Activated CD4-positive, CD25-positive, alpha-beta regulatory T cell treated with anti-CD3 and anti-CD28 coated beads, Interleukin-2, amount 50 U/mL, for 72 hours (primary cell): Measurements from ENCODE around the gene NINJ1.

Source experiments
- DNase-seq: peaks from one replicate; pipeline ENCODE4 v3.0.0; 2021

The NINJ1 gene, protein sequence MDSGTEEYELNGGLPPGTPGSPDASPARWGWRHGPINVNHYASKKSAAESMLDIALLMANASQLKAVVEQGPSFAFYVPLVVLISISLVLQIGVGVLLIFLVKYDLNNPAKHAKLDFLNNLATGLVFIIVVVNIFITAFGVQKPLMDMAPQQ

DNA sequence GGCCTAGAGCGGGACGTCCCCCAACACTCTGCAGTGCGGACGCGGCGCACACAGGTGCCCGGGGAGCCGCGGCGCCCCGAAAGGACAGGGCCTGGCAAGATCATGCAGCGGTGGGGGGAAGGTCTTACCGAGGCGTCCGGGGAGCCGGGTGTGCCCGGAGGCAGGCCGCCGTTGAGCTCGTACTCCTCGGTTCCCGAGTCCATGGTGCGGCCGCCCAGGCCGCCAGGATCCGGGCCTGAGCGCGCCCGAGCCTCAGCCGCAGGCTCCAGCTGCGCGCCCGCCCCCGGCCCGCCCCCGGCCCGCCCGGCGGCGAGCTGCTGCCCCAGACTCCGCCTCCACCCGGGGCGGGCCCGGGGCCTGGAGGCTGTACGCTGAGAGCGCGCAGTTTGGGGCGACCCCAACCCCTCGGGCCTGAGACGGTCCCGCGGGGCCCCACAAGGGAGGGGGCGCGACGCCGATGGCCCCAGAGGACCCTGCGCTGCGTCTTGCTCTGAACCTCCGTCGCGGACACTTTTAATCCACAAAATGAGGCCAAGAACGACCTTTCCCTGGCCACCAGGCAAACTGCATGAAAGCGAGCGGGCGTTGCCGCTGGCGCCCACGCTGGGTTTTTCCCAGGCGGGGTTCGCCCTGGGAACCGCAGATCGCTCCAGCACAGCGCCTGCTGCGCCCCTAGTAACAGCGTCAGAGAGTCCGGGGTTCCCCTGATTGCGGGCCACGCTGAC lies at the start of gene NINJ1:
NINJ1 (minus strand) TSS at position 237 of the 725 bp plus-strand sequence; CDS start at position 203, 34 bp downstream.
- peak; percentile 83 for DNase-seq

DNA sequence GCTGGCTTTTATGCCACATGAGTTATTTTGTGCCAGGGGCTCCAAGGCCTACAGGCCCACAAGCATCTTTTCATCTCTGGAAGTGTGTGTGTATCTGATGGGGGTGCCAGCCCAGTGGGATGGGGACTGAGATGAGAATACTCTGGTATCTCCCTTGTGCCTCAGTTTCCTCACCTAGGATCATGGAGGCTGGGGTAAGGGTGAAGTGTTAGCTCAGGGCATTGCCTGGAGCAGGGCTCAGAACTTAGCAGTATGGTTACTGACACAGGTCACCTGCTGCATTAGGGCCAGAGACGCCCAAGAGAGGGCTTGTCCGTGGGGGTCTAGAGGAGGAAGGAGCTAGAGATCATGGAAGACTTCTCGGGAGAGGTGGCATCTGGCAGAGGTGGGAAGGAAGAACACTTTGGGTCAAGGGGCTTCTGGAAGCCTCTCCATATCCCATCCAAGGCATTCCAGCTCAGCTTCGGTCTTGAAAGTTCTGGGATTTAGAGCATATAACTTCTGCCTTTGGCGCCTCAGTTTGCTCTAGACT lies 49.1 kb upstream of the NINJ1 start:
- no peak for DNase-seq

DNA sequence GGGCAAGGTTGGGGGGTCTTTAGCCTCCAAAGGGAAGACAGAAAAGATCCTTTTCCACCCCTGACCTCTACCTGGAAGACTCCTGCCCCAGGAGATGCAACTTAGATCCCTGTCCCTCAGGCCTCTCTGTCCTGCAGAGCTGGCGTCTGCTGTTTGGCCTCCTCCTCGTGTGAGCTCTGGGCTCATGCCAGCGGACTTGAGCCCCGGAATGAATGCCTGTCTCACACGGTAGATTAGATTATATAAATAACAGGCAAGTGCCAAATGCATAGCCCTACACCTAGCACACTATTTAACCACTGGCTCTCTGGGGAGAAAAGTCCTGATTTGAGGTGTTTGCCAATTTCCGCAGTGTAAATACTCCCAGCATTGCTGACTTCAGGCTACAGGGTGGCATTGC lies 48.5 kb upstream of the NINJ1 start:
- DNase-seq = no peak

DNA sequence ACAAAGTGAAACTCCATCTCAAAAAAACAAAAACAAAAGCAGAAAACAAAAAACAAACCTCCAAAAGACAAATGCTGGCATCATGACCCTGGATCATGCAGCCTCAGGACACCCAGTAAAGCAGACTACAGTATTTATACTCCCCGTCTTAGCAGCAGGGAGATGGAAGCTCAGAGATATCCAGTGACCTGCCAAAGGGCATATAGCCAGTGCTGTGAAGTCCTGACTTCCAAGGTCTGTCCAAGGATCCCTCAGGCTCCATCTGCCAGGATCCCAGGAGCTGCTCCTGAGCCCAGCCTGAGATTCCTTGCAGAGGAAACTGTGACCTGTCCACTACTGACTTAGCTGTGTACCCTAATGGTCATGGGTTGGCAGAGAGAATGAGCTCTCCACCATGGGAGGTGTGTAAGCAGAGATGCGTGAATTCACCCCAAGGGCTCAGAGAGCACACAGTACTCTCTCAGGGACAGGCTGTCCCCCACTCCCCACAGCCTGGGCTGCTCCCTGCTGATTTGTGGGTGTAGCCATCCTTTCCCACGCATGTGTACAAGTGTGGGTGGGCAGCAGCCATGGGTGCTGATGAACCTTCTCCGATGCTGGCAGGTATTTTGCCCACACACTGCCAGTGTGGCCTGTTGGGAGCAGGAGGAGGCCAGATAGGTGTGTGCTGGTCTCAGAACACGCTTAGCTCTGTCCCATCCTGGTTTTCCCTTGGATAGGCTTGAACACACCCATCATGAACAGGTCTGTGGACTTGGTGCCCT lies 47.8 kb upstream of the NINJ1 start:
- DNase-seq = no peak

DNA sequence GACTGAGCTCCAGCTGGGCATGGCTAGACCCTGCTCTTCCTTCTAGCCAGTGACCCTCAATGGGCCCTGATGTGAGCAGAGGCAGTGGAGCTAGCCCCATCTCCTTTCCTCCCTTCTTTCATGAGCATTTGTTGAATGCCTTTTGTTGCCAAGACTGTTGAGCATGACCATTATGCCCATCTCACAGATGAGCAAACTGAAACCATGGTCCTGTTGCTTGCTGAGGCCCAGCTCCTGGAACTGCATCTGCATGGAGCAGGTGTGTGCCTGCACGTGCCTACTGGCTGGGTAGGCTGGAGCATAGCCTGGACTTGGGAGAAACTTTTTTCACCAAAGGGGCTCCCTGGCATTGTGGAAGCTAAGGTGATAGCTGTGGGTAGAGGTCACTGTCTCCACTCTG lies 46.9 kb upstream of the NINJ1 start:
- DNase-seq = no peak

DNA sequence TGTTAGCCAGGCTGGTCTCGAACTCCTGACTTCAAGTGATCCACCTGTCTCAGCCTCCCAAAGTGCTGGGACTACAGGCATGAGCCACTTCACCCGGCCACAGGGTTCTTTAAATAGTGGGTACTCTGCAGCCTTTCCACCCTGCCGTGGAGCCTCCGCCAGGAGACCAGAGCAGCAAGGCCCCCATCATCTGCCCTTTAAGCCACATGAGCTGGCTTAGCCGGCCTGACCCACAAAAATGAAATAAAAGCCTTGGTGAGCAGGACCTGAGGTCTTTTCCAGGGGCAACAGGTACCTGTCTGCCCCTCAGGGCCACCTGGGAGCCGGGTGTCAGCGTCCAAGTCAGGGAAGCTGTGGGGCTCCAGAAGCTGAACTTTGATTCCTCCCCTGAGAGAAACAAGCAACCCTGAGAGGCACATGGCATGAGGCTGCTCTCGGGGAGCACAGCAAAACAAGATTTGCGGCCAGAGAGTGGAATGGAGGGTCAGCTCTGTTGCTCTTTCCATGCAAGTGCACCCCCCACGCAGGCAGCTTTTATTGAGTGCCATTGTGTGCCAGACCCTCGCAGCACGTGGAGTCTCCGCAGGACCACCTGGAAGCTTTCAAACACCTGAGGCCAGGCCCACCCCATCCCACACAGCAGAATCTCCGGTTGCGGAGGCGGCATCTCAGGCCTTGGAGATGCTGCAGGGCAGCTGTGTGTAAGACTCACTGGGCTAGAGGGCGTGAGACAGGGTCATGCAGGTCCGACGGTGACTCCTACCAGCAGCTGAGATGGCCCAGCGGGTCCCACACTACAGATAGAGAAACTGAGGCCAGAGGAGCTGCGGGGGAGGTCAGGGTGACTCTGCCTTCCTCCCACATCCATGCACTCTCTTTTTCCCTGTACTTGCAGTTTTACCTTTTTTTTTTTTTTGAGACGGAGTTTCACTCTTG lies 45.1 kb upstream of the NINJ1 start:
- no peak for DNase-seq

DNA sequence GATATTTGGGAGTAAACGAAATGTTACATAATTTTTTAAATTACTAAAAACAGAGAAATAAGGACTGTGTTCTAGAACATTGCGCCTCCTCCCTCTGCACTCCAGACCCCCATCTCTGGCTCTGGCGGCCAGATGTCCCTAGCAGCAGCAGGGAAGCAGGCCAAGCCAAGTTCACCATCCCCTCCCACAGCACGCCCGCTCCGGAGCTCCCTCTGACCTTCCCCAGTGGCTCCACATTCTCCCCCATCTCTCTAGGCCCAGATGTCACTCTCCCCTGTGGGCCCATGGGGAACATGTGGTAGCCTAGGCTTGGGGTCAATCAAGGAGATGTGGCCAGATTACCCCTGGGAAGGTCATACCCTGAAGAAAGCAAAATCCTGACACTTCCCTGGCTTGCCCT lies 43.6 kb upstream of the NINJ1 start:
- no peak for DNase-seq

DNA sequence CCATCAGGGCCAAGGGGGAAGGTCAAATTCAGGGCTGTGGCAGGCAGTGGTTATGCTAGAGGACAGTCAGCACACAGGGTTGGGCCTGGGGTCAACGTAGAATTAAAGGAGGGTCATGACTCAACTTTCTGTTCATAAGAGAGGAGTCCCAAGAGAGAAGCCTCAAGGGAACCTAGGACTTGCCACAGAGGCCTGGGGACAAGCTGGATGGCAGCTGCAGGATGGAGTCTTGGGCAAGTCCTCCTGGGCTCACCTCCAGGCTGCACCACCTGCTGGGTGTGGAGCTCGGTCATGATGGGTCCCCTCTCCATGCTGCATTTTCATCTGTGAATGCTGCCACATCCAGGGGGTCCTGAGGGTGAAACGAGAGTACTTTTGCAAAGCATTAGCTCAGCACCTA lies 40.9 kb upstream of the NINJ1 start:
- no peak for DNase-seq

DNA sequence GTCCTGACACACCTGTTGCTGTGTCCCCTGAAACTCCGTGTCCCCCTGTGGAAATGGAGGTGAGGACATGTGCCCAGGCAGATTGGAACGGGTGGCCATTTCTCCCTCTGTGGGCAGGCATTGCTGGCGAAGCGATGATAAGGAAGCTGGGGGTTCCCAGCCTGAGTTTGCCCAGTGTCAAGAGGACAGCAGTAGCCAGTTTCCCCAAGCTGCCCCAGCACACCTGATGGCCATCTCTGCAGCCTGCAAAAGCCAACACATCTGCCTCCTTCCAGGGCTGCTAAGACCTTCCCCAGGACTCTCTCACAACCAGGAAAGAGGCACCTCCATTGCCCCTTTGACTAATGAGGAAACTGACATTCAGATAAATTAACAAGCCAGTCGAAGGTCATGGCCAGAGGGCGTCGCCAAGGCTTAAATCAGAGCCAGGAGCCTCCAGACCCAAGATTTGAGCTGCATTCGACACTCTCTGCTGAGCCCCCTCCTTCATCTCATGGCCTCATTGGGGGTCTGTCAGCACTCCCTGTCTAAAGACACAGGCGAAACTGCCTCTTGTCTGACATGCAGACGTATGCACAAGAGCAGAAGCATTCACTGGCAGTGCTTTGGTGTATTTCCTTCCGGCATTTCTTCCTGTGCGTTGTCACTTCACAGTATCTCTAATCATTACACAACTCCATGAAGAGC lies 39.5 kb upstream of the NINJ1 start:
- DNase-seq = no peak

DNA sequence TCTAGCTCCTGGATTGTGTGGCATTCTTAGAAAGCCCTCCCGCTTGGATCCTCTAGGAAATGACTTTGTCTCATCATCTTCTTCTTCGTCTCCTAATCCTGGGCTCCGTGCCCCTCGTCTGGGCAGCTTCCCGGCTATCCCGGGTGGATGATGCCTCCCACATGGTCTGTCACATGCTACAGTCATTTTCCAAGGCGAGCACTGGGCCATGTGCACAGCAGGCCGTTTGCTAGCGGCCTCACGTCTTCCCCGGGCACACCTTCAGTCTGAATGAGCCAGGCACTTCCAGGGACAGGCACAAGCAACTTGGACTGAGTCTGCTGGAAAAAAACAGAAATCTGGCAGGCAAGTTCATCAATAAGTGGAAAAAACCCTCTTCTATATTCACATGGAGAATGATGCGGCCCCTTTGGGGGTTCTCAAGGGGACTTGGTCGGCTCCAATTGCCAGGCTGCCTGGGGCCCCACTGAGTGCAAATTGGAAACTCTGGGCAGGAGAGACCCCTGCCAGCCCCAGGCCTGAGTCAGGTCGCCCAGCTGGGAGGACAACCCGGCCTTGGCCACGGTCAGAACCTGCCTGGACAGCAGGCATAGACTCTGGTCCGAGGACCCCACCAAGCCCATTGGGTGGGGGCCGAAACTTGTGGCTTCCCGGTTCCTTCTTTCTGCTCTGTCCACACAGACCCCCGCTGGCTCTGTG lies 38.8 kb upstream of the NINJ1 start:
- no peak for DNase-seq

DNA sequence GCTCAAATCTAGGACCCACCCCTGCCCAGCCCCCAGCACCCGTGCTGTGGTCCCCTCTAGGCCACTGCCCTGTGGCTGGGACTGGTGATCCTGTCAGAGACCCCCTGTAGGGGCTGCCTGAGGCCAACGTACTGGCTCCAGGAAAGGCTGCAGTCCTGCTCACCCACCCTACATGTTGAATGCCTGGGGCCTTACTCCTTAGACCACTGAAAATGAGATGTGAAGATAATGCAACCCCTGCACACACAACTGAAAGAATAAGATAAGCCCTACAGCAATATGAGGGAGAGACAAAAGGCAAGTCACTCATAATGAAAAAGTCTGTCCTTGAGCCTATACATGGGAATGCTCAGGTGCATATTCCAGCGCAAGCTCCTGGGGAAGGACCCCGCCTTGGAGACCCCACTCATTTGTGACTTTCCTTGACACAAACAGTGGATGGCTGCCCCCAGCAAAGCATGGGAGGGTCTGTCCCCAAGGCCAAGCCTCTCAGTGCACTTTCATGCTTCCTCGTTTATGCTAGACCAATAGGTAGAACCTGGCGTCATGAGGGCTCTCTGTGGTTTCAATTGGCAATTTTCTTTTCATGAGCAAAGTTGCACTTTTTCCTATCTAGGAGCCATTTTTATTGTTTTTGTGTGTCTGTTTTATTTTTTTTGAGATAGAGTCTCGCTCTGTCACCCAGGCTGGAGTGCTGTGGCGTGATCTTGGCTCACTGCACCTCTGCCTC lies 37.4 kb upstream of the NINJ1 start:
- DNase-seq = no peak

DNA sequence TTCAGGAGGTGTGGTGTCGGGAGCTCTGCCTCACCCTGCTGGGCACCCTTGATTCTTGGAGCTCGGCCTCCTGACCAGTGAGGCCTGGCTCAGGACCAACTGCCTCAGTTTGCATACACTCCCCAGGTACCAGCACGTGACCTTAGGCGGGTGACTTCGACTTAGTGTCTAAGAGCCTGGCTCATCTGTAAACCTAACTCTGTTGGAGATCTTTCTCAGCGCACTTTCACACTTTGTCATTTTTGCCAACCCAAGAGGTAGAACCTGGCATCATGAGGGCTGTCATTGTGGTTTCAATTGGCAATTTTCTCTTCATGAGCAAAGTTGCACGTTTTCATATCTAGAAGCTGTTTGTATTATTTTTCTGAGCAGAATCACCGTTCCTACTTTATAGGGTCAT lies 36.5 kb upstream of the NINJ1 start:
- no peak for DNase-seq

DNA sequence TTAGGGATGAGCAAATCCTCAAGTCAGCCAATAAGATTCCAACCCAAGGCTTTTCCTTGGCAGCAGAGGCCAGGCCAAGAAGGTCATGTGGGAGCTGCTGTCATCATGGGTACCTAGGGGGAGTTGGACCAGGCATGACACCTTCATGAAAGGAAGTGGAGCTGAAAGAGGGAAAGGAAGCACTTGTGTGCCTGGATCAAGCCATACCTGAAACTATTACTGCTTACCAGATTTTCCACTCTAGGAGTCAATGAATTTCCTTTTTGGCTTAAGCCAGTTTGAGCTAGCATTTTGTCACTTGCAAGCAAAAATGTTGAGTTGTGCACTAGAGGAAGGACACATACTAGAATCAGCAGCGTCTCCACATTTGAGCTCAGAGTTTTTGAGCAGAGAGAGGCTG lies 35.4 kb upstream of the NINJ1 start:
- DNase-seq = no peak

DNA sequence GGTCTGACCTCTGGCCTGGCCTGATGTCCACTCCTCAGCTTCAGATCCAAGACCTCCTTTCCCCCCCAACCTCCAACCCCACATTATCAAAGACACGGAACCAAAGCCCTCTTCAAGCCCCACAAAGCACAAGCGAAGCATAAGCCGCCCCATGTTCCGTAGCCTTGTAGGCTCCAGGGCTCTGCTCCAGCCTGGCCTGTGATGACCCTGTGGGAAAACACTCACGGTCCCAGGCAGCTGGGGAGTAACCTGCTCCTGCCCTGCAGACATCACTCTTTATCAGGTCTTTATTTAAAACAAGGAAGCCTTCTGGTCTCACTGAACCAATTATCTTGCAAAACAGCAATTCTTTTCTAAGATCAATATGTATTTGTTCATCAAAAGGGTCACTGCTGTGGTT lies 34.5 kb upstream of the NINJ1 start:
- no peak for DNase-seq

DNA sequence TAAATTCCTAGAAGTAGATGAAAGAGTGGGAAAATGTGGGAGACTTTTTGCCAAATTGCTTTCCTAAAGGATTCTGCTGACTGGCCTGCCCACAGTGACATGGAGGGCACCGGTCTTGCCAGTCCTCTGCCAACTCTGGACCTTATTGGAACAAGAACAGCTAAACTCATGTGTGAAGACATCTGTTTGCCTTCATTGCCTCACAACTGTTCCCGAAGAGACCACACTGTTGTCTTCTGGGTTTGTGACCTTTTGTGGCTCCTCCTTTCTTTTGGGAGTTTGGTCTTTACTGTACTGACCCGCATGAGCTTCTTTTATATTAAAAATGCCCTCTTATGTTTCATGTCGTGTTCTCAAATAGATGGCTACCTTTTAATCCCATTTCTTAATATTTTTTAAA lies 33.8 kb upstream of the NINJ1 start:
- DNase-seq = no peak

DNA sequence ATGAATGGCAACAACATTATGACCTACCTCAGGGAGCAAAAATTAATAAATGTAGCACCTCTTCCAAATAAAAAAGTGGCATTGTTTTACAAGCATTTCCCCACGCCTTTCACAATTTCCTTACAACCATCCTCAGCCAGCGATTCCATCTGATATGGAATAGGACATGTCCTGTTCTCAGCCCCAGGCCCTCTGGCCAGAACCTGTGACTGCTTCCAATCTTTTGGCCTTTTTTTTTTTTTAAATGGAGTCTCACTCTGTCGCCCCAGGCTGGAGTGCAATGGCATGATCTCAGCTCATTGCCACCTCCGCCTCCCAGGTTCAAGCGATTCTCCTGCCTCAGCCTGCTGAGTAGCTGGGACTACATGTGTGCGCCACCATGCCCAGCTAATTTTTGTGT lies 33.1 kb upstream of the NINJ1 start:
- DNase-seq = no peak

DNA sequence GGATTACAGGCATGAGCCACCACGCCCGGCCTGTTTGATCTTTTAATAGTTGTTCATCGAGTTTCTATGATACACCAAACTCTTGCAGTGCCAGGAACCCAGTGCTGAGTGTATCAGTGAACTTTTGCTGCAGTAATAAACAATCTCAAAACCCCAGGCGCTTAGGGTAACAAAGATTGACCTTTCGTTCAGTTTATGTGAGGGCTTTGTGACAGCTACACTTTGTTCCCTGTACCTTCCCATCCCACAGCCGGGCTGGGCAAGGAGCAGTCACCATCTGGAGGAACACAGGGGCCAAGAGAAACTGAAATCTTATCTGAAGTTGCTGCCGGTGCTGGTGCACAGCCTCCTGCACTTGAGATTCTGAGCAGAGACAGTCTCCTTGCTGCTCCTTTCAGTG lies 32.6 kb upstream of the NINJ1 start:
- DNase-seq = no peak

DNA sequence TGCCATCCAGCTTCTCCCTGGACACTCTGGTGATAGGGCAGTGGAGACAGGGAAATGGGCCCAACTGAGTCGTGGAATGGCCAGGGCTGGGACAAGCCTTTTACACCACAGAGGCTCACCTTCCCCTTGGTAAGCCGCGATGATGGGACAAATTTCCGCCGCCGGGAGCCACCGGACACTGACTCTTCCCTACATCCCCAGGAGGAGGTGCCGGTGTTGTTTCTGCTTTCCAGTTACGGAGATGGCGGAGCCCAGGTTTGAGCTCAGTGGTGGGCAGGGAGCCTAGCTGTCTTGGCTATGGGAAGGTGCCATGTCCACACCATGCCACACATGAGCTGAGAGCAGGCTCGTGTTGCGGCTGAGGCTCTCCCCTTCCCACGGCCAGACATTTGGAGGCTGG lies 30.0 kb upstream of the NINJ1 start:
- DNase-seq = no peak

DNA sequence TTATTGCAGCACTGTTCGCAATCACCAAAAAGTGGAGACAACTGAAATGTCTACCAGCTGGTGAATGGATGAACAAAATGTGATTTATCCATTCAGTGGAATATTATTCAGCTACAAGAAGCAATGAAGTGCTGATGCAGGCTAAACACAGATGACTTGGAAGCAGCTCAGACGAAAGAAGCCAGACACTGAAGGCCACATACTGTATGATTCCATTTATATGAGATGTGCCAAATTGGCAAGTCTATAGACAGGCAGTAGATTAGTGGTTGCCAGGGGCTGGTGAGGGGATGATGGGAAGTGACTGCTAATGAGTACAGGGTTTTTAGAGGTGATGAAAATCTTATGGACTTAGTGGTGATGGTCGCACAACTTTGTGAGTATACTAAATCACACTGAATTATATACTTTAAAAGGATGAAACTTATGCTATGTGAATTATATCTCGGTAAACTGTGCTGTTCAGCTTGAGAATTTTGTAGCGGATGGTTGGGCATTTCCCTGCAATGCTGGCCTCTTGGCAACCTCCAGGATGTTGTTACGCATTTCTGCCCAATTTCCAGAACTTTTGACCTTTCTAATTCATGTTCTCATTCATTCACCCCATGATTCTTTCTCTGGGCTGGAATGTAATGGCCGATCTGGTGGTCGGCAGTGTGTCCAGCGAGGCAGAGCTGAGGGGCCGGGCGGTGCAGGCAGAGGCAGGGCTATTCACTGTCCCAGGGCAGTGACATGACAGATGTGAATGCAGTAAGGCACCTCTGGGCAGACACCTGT lies 27.9 kb upstream of the NINJ1 start:
- DNase-seq = no peak
